Thyroid gland (tissue), 4 donors: ENCODE results near the gene PREX1. TPM values are rescaled to one million over a fixed set of nuclear protein-coding genes. Genes with fewer than 3 reads are reported as not detected.

ENCODE experiments used
- DNase-seq, 2 donors: peaks; one replicate each; pipeline ENCODE4 v3.0.0-alpha.2; 2019
- H3K27ac ChIP-seq, 3 donors: fragments of 200-600 bp; sonication (generic); 1 replicate in 2 of 3; 2 replicates in 1 of 3; pipeline ENCODE4 v1.5.1; 2016 to 2019; ENCODE audit warnings: mild to moderate bottlenecking in 1 of 3, moderate library complexity in 1 of 3
- H3K27me3 ChIP-seq: fragments of 200-600 bp; sonication (generic); one replicate; pipeline ENCODE4 v1.5.1; 2019
- H3K36me3 ChIP-seq, 2 donors: fragments of 200-600 bp; sonication (generic); one replicate each; pipeline ENCODE4 v1.5.1; 2016 to 2019
- H3K4me1 ChIP-seq, 2 donors: fragments of 200-600 bp; sonication (generic); one replicate each; pipeline ENCODE4 v1.5.1; 2017 to 2019
- H3K4me3 ChIP-seq, 3 donors: fragments of 200-600 bp; sonication (generic); replicated peaks in 1 of 3; 1 replicate in 2 of 3; 2 replicates in 1 of 3; pipeline ENCODE4 v1.5.1; 2016; ENCODE audit warnings: mild to moderate bottlenecking in 1 of 3
- H3K9me3 ChIP-seq: fragments of 200-600 bp; sonication (generic); one replicate; pipeline ENCODE4 v1.5.1; 2017
- CTCF ChIP-seq, 6 experiments: fragments of 200-600 bp in 3 of 6; fragments of 450-650 bp in 3 of 6; sonication (generic) in 3 of 6; IDR thresholded peaks; one replicate each; pipeline ENCODE4 v1.5.1; 2016 to 2019; ENCODE audit warnings: antibody characterized with exemption in 6 of 6, mild to moderate bottlenecking in 2 of 6, inconsistent platforms in 1 of 6, moderate library complexity in 1 of 6
- POLR2A ChIP-seq, 2 donors: fragments of 450-650 bp; IDR thresholded peaks; one replicate each; pipeline ENCODE4 v1.6.1; 2017; ENCODE audit warnings: antibody characterized with exemption in 2 of 2, mild to moderate bottlenecking in 2 of 2, moderate library complexity in 1 of 2
- WGBS, 2 donors: methylation state at CpG; one replicate each; pipeline ENCODE4 v1.1.5; 2017; 5-methylcytosine and 5-hydroxymethylcytosine counted together
- intact Hi-C: fragments of 100-400 bp; cut with DNase I; formaldehyde crosslinking; loops from one replicate; pipeline ENCODE4 v1.15.1; 2023
- total RNA-seq, 4 donors: library from RNA; depleted of rRNA; stranded (reverse); fragments of >200 nt; gene quantifications; one replicate each; pipeline ENCODE4 v1.2.3, GENCODE V29; 2016

PREX1 gene
- total RNA-seq, 4 donors from 2014 or later, result 10.2 to 42.7 (median 18.7) TPM

- no peaks in the 10 kb centered on the region for H3K36me3 ChIP-seq
- no peaks in the 10 kb centered on the region for H3K27me3 ChIP-seq
- peaks cover 9 to 25% of the 10 kb centered on the region in 2 donors for H3K4me1 ChIP-seq
- no peaks in the 10 kb centered on the region for H3K9me3 ChIP-seq
- no peak overlapping the region for H3K4me3 ChIP-seq
- no peak for DNase-seq
- H3K27ac ChIP-seq, result no peak overlapping the region
- 92 to 95% methylated on average over 8 to 9 of the region's 9 CpGs for WGBS, 2 donors
- intact Hi-C loops, result no loop called here
- TF ChIP-seq POLR2A (IDR thresholded peaks at IDR 0.05), result no peak
- no peak for TF ChIP-seq CTCF (IDR thresholded peaks at IDR 0.05)
Measured at GRCh38 chr20:48689874-48690571, 137.8 kb downstream of the PREX1 start.

GRCh38 chr20:48689388-48689787, 138.4 kb downstream of the PREX1 start:
- Histone ChIP-seq H3K4me1 (peaks cover 16 to 31% of the 10 kb centered on the region in 2 donors), H3K27me3 (no peaks in the 10 kb centered on the region), H3K27ac (no peak overlapping the region), H3K9me3 (no peaks in the 10 kb centered on the region), H3K36me3 (no peaks in the 10 kb centered on the region), H3K4me3 (no peak overlapping the region)
- intact Hi-C loops, result no loop called here
- TF ChIP-seq POLR2A (IDR thresholded peaks at IDR 0.05) (no peak), CTCF (IDR thresholded peaks at IDR 0.05) (no peak)
- 85 to 93% methylated on average over 8 of the region's 8 CpGs for WGBS, 2 donors
- DNase-seq, result no peak

- intact Hi-C loops, result no loop called here
- TF ChIP-seq CTCF (IDR thresholded peaks at IDR 0.05), result no peak
- TF ChIP-seq POLR2A (IDR thresholded peaks at IDR 0.05), result no peak
- Histone ChIP-seq H3K4me3 (no peak overlapping the region), H3K36me3 (no peaks in the 10 kb centered on the region), H3K9me3 (no peaks in the 10 kb centered on the region), H3K27me3 (no peaks in the 10 kb centered on the region), H3K4me1 (peaks cover 24 to 40% of the 10 kb centered on the region in 2 donors), H3K27ac (no peak overlapping the region)
- WGBS, 2 donors, result 95 to 100% methylated on average over 3 to 8 of the region's 8 CpGs
- DNase-seq, result no peak
Measured at GRCh38 chr20:48688579-48688978, 139.2 kb downstream of the PREX1 start.

- intact Hi-C loops, result no loop called here
- DNase-seq, result no peak
- WGBS, 2 donors, result 90 to 94% methylated on average over 10 of the region's 10 CpGs
- H3K36me3 ChIP-seq, result no peaks in the 10 kb centered on the region
- H3K4me3 ChIP-seq, result no peak overlapping the region
- H3K9me3 ChIP-seq, result no peaks in the 10 kb centered on the region
- H3K4me1 ChIP-seq, result peaks cover 35 to 53% of the 10 kb centered on the region in 2 donors
- no peaks in the 10 kb centered on the region for H3K27me3 ChIP-seq
- H3K27ac ChIP-seq, result no peak overlapping the region
- TF ChIP-seq CTCF (IDR thresholded peaks at IDR 0.05) (no peak), POLR2A (IDR thresholded peaks at IDR 0.05) (no peak)
Measured at GRCh38 chr20:48687117-48687800, 140.5 kb downstream of the PREX1 start.
